ENCODE results near the gene SLC2A9.
A peak's percentile ranks its signal among the peaks of the same experiment; 100 is the strongest.

SLC2A9 gene

DNA sequence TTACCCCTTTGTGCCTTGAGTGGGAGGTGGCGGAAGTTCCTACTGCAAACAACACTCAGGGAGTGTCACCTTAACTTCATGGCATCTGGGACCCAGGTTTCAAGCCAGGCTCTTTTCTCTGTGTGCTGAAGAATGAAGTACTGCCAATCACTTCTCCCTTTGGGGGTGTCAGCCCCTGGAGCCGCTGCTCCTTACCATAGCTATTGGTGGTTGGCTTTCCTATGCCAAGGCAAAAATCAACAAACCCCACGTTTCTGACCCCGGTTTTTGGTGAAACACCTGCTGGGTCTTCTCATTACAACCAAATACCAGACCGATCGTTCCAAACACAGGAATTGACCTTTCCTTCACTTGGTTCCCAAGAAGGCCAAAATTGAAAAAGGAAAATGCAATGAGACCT lies 19.7 kb upstream of the SLC2A9 start:
- DNase-seq, result no peak

- no peak for DNase-seq
Observed at GRCh38 chr4:10040049-10040892, 19.0 kb upstream of the SLC2A9 start.

DNA sequence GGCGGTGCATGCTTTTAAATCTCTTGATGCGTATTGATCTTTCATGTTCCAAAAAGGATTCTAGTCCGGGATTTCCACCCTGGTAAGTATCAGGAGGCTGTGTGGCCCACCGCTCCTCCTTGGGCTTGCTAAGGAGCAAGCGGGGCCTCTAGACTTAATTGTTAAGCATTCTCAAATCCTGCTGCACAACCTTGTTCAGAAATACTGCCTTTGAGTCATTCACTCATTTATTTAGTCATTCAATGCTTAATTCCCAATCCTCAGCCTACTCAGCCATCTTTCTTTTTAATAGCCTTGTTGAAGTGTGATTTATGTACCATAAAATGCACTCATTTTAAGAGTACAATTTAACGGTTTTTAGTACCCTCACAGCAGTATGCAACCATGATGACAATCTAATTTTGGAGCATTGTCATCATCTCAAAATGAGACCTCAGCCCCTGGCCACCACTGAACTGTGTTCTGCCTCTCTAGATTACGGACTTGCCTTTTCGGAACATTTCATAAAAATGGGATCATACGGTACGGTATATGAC lies 15.6 kb upstream of the SLC2A9 start:
- no peak for DNase-seq

- no peak for DNase-seq
Observed at GRCh38 chr4:10035130-10035529, 13.8 kb upstream of the SLC2A9 start.

DNA sequence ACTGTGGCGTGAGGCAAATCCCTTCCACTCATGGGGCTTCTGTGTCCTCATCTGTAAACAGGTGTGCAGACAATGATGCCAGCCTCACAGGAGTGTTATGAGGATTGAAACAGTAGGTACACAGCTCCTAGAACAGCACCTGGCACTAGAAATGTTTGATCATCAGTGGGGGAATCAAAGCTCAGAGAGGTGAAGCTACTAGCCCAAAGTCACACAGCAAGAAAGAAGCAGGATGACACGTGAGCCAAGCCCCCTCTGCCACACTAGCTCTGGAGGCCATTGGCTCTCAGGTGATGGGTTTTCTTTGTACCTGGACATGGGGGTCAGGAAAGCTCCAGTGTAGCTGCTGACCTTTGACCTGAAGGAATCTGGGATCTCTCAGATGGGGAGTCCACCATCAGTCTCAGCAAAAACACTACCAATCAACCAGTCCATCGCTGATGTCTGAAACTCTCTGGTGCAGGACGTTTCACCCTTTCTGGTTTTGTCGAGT lies 13.4 kb upstream of the SLC2A9 start:
- no peak for DNase-seq

DNA sequence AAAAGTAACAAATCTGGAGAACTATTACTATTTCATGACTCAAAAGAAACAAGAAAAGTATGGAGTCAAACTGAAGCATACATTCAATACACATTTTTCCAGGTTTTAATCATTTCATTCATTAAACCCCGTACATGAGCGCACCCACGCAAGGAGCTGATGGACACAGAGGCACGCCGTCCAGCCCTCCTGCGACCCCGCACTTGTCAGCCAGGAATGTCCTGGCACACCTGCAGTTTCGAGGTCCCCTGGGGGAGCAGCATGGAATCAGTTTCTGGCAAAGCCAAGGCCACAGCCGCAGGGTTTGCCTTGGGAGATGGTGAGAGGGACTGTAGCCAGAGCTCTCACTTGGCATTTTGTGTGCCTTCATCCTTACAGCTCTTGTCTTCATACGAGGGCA lies 12.8 kb upstream of the SLC2A9 start:
- no peak for DNase-seq

GRCh38 chr4:10033191-10033881 lies 12.0 kb upstream of the SLC2A9 start:
- peak; percentile 30 to 48 (median 44) for DNase-seq

DNA sequence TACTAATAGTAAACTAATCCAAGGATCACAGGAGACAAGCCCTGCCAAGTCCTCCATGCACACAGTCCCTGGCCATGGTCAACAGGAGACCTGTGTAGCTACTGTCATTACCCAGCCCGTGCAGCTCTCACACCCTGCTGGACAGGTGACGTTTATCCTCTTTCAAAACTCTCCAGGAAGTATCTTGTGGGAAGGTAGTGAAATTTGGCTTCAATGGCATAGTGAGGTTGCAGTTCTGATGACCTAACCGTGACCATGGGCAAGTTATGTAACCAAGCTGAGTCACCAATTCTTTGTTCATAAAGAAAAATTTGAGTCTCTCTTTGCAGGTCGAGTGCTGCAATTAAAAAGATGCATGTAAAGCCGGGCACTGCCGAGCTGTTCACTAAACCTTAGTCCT lies 11.3 kb upstream of the SLC2A9 start:
- peak; percentile 66 to 84 (median 77) for DNase-seq

- no peak for DNase-seq
Observed at GRCh38 chr4:10031668-10032590, 10.6 kb upstream of the SLC2A9 start.

DNA sequence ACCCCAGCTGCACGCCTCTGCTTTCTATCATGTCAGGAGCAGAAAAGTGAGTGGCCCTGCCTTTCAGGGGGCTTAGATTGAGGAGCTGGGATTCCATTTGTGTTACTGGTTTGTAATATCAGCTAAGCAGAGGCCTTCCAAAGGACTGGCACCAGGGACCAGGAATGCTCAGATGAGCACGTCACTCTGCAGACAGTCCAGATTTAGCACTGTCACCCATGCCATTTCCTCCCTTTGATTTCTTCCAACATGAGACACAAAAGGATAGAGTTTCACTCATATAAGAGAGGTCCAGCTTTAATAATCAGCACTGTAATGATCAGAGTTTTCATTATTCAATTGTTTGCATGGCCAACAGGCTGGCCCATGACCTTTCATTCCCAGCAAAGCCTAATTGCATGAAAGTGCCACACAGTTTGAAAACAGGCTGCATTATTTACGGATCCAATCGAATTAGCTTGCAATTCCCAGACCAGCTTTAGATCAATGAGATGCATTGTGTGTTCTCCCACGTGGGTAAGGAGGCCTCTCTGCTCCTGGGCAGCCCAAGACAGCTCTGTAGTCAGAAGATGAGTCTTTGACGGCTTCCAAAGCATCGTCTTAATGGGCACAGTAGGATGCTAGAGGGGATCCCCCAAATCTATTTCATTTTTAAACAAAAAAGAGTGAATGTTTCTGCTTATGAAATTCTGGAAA lies 9.8 kb upstream of the SLC2A9 start:
- DNase-seq, result no peak

GRCh38 chr4:10029403-10029802 lies 8.1 kb upstream of the SLC2A9 start:
- no peak for DNase-seq

DNA sequence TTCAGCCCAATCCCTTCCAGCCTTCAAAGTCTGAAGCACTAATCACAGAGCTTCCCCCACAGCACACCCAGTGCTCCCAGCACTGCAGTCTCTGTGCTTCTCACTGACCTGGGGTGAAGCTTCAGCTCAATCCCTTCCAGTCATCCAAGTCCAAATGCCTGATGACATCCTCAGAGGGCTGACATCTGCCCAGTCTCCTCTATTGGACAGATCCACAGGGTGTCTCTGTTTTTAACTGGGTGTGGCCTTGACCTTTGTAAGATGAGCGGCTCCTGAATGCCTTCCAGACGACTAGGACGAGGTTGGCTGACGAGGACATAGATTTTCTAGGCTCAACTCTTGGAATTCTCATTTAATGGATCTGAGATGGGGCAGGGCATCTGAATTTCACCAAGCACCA lies 7.6 kb upstream of the SLC2A9 start:
- no peak for DNase-seq

DNA sequence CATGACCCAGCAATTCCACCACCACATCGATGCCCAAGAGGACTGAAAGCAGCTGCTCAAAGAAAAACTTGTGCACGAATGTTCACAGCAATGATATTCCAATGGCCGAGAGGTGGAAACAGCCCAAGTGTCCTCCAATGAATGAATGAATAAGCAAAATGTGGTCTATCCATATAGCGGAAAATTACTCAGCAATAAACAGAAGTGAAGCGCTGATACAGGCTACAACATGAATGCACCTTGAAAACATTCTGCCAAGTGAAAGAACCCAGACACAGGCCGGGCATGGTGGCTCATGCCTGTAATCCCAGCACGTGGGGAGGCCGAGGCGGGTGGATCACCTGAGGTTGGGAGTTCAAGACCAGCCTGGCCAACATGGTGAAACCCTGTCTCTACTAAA lies 5.2 kb upstream of the SLC2A9 start:
- no peak for DNase-seq

GRCh38 chr4:10025230-10025806 lies 4.0 kb upstream of the SLC2A9 start:
- DNase-seq, result no peak

DNA sequence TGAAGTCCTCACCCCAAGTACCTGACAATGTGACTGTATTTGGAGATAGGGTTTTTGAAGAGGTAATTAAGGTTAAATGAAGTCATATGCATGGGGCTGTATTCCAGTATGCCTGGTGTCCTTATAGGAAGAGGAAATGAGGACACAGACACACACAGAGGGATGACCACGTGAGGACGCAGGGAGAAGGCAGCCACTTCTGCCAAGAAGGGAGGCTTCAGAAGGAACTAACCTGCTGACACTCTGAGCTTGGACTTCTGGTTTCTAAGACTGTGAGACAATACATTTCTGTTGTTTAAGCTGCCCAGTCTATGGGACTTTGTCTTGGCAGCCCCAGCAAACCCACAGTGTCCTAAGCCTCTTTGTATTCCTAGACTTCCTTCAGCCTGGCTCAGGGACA lies 3.0 kb upstream of the SLC2A9 start:
- DNase-seq, result peak; percentile 86 to 94 (median 90)

DNA sequence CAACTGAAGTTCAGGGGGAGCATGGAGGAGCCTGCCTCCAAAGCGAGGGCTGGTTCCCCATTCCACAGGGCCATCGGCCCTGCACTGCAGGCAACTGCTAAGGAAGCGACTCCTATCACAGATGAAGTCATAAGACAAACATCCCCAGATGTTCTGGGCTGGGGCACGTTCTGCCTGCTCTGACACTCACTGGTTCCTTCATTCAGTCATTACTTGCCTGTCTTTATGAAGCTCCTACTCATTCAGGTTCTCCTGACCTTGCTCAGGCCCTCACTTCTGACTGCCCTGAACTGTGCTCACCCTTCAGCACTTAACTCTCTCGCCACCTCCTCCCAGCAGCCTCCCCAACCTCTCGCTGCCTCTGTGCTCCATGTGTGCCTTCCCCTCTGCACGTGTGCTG lies 2.5 kb upstream of the SLC2A9 start:
- DNase-seq, result peak; percentile 81 to 89 (median 88)

GRCh38 chr4:10023050-10023419 lies 1.7 kb upstream of the SLC2A9 start:
- peak in 3 of 4 experiments; percentile 41 to 56 (median 41) for DNase-seq

GRCh38 chr4:10022346-10023049 lies 1.2 kb upstream of the SLC2A9 start:
- DNase-seq, result peak; percentile 27 to 49 (median 34)

DNA sequence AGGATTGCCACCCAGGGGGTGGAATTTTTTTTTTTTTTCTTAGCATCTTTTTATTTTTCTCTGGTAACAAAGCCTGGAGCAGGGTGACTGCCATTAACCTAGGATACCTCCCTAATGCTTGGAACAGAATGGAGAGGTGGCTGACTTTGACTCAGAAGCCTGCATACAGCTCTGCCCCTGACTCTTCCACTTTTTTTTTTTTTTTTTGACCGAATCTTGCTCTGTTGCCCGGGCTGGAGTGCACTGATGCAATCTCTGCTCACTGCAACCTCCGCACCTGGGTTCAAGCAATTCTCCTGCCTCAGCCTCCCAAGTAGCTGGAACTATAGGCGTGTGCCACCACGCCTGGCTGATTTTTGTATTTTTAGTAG lies 341 bp upstream of the SLC2A9 start:
- peak in 1 of 4 experiments; percentile 53 for DNase-seq

DNA sequence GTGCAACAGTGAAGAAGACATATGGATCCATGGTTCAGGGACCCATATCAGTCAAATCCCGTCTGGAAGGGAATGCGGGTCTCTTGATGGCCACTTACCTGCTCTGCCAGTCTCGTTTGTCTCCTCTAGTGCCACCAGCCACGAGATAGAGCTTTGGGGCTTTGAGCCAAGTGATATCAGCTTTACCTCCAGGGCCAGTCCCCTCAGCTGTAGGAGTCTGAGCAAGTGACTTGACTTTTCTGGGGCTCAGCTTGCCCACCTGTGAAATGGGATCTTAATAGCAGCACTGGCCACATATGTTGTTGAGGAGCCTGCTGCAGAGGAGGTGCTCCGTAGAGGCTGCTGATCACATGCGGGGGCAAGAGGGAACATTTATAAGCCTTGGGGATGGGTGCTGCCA lies 1.2 kb downstream of the SLC2A9 start:
- DNase-seq, result no peak

DNA sequence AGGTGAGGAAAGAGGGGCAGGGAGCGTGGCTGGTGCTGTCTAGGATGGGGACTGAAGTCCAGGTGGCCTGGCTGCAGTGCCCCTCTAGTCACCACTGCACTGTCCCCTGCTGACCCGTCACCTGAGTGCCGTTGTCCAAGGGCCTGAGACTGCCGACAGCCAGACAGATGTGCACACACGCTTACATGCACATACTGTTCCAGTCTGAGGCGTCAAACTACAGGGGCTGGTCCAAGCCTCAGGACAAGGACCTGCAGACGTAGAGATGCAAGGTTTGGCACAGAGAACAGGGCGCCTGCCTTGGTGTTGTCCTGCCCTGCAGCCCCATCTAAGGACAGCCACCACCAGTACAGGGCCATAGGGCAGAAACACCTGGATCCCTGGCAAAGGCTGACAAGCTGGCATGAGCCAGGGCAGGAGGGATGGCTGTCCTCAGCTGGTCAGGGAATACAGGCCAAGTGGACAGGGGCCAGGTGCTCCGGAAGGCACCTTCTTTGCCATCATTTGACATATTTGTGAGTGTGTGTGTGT lies 1.7 kb downstream of the SLC2A9 start:
- no peak for DNase-seq
